ENCODE measurements around the gene CUX1. TPM values are rescaled to one million over a fixed set of nuclear protein-coding genes. Genes with fewer than 3 reads are reported as not detected.
A peak's percentile ranks its signal among the peaks of the same experiment; 100 is the strongest.

CUX1 gene
- total RNA-seq, 4 donors from 2014 or later, result 56.9 to 124 (median 93.2) TPM

DNA sequence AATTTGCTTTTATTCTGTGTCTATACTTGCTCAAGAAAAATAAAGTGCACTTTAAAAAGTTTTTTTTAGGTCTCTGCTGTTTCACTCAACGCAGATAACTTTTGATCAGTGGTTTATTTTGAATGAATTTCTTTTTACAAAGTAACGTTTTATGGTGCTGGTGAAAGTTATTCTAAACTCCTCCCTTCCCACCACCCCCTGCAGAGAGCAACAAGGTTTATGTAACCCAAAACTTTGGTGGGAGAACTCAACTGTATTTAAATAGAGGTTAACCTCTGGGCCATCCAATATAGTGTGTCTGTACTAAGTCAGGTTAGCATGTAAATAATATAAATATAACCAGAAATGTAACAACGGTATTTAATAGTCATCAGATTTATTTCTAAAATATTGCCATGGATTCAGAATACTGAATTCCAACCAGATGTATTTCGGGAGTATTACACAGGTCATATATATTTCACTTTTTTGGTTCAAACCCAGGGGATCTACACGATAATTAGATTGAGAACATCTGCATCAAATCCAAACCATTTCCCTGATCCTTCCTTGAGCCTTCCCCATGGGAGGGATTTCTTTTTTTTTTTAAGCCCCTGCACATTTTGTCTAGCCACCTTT, 3.9 kb upstream of the CUX1 start:
- TF ChIP-seq POLR2AphosphoS5 (IDR thresholded peaks at IDR 0.05) (no peak), POLR2A (IDR thresholded peaks at IDR 0.05) (no peak), EP300 (IDR thresholded peaks at IDR 0.05; ENCODE audit: low read depth) (no peak)
- TF ChIP-seq, protein P1, sequence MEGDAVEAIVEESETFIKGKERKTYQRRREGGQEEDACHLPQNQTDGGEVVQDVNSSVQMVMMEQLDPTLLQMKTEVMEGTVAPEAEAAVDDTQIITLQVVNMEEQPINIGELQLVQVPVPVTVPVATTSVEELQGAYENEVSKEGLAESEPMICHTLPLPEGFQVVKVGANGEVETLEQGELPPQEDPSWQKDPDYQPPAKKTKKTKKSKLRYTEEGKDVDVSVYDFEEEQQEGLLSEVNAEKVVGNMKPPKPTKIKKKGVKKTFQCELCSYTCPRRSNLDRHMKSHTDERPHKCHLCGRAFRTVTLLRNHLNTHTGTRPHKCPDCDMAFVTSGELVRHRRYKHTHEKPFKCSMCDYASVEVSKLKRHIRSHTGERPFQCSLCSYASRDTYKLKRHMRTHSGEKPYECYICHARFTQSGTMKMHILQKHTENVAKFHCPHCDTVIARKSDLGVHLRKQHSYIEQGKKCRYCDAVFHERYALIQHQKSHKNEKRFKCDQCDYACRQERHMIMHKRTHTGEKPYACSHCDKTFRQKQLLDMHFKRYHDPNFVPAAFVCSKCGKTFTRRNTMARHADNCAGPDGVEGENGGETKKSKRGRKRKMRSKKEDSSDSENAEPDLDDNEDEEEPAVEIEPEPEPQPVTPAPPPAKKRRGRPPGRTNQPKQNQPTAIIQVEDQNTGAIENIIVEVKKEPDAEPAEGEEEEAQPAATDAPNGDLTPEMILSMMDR (IDR thresholded peaks at IDR 0.05), result no peak
- Histone ChIP-seq H3K36me3 (no peaks in the 10 kb centered on the region), H3K4me3 (peak overlapping the region; percentile 11 to 80 (median 67)), H3K9me3 (no peaks in the 10 kb centered on the region), H3K27ac (peak overlapping the region; percentile 85 to 88 (median 86)), H3K4me1 (peaks cover 0 to 19% (median 17%) of the 10 kb centered on the region in 4 donors), H3K27me3 (no peaks in the 10 kb centered on the region)
- intact Hi-C loops (cut with DNase I; ENCODE audit: low total_unique reads), result loop anchor here (10.0 kb wide), 3 partner anchors 71 to 311 kb away; no protein-coding TSS in a partner anchor
- 21 to 30% methylated on average over 4 to 5 of the region's 5 CpGs for WGBS, 2 donors (ENCODE audit: low coverage in 1 of 2)
- in situ Hi-C loops (cut with MboI; ENCODE audit: low pct_ligation_motif_present in 1 of 4, low pct_unique_long_range_greater_than_20kb in 1 of 4, low sequenced_read_pairs in 3 of 4), result loop anchor here in 2 of 4 donors (5.0 to 10.0 kb wide), 2 partner anchors 126 to 129 kb away; no protein-coding TSS in a partner anchor
- no peak for DNase-seq

DNA sequence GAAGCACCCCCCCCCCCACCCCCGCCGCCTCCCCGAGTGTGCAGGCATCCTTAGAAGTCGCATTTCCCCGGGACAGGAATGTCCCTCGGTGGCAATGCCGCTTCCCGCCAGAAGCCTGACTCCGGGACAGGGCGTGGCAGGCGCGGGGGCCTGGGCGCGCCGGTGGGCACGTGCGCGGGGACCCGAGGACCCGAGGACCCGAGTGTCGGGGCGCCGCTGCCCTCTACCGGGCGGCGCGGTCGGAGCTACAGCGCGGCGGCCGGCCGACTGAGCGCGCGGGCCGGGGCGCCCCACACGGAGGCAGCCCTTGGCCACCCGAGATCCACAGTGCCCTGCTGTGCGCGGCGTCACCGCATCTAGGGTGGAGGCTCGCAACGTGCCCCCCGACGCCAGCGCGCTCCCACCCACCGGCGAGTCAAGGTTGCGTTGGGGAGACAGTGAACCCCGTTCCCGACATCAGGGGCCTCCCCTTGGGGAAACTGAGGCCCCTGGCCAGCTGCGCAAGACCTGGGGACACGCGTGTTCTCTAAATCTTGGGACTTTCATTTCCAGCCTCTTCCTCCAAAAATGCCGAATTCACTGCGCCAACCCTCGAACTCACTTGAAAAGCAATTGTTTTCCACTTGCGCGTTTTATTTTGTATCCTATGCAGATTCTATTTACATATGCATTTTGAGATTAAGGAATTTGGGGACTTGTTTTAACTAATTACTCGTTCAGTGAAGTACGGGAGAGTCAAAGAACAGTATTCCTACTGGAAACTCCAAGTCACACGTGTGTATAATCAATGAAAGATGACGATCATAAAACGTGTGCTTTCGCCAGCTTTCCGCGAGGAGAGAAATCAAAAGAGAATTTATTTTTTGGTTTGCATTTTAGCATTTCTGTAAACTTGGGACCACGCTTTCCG, 3.1 kb upstream of the CUX1 start:
- TF ChIP-seq POLR2AphosphoS5 (IDR thresholded peaks at IDR 0.05) (no peak), EP300 (IDR thresholded peaks at IDR 0.05; ENCODE audit: low read depth) (no peak), POLR2A (IDR thresholded peaks at IDR 0.05) (no peak)
- TF ChIP-seq, protein P1 (IDR thresholded peaks at IDR 0.05), result peak; percentile 19 to 61 (median 48)
- Histone ChIP-seq H3K4me1 (peaks cover 0 to 27% (median 17%) of the 10 kb centered on the region in 4 donors), H3K36me3 (no peaks in the 10 kb centered on the region), H3K27me3 (no peaks in the 10 kb centered on the region), H3K9me3 (no peaks in the 10 kb centered on the region), H3K4me3 (peak overlapping the region; percentile 53 to 80 (median 67)), H3K27ac (peak overlapping the region; percentile 85 to 88 (median 86))
- DNase-seq, result peak; percentile 72
- intact Hi-C loops (cut with DNase I; ENCODE audit: low total_unique reads), result loop anchor here (10.0 kb wide), 3 partner anchors 70 to 310 kb away; no protein-coding TSS in a partner anchor
- in situ Hi-C loops (cut with MboI; ENCODE audit: low pct_ligation_motif_present in 1 of 4, low pct_unique_long_range_greater_than_20kb in 1 of 4, low sequenced_read_pairs in 3 of 4), result loop anchor here in 2 of 4 donors (5.0 to 10.0 kb wide), 2 partner anchors 127 to 130 kb away; no protein-coding TSS in a partner anchor
- WGBS, 2 donors (ENCODE audit: low coverage in 1 of 2), result 1 to 2% methylated on average over 8 to 34 of the region's 74 CpGs

DNA sequence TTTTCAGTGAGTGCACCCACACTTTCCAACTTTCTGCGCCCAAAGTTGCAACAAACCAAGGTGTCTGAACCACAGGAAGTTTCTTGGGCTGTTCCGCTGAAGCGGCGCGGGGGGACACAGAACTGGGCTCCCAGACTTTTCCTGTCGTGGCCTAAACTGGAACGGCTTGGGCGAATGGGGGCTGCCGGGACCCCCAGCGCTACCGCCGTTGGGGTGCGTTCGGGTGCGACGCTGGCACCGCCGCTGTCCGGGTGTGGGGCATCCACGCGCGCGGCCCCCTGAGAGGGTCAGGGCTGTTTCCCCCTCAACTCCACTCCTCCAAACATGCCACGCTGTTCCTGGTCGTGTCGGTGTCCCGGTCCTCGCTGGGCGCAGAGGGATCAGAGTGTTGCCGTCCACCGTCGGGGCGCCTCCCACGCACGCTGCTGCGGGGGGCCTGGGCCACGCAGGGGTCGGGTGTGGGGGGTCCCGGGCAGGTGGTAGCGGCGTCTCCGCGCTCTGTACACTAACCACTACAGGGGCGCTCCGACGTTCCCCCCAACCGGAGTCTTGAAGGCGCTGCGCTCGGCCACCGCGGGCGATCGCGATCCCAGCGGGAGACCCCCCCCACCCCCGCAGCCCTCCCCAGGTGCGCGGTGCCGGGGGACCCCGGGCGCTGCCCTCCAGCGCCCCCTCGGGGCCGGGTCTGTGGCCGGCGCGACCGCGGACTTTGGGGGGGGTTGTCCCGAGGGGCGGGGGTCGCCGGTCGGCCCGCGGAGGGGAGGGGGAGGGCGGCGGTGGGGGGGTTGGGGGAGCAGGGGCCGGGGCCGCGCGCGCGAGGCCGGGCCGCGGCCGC, 2.2 kb upstream of the CUX1 start:
- Histone ChIP-seq H3K4me1 (peaks cover 5 to 34% (median 17%) of the 10 kb centered on the region in 4 donors), H3K27me3 (no peaks in the 10 kb centered on the region), H3K27ac (peak overlapping the region; percentile 85 to 88 (median 86)), H3K4me3 (peak overlapping the region; percentile 53 to 80 (median 67)), H3K9me3 (no peaks in the 10 kb centered on the region), H3K36me3 (no peaks in the 10 kb centered on the region)
- TF ChIP-seq POLR2AphosphoS5 (IDR thresholded peaks at IDR 0.05) (no peak), POLR2A (IDR thresholded peaks at IDR 0.05) (no peak)
- TF ChIP-seq, protein P1 (IDR thresholded peaks at IDR 0.05), result peak in 3 of 5 experiments; percentile 43 to 49 (median 47)
- 1% methylated on average over 28 of the region's 89 CpGs; no CpG with 5 or more reads in 1 of the 2 donors for WGBS, 2 donors (ENCODE audit: low coverage in 1 of 2)
- peak; percentile 70 for DNase-seq
- in situ Hi-C loops (cut with MboI; ENCODE audit: low pct_ligation_motif_present in 1 of 4, low pct_unique_long_range_greater_than_20kb in 1 of 4, low sequenced_read_pairs in 3 of 4), result loop anchor here in 2 of 4 donors (5.0 to 10.0 kb wide), 2 partner anchors 128 to 130 kb away; no protein-coding TSS in a partner anchor
- intact Hi-C loops (cut with DNase I; ENCODE audit: low total_unique reads), result loop anchor here (10.0 kb wide), 3 partner anchors 70 to 310 kb away; no protein-coding TSS in a partner anchor
